Stimulated activated CD4-positive, alpha-beta T cell treated with anti-CD3 and anti-CD28 coated beads, Interleukin-12 subunit alpha, Interleukin-12 subunit beta, amount 100 ng/mL, for 24 hours (primary cell): ENCODE results near the gene PIBF1.
"Not testable (repeated sequence)": the region's sequence is repeated elsewhere in the genome, so short reads cannot be mapped to it uniquely, and the experiment has no call there.

Experiments
- DNase-seq, 2 experiments: peaks; one replicate each; pipeline ENCODE4 v3.0.0-alpha.2; 2020; ENCODE audit warnings: low read depth in 2 of 2

PIBF1 gene

DNA sequence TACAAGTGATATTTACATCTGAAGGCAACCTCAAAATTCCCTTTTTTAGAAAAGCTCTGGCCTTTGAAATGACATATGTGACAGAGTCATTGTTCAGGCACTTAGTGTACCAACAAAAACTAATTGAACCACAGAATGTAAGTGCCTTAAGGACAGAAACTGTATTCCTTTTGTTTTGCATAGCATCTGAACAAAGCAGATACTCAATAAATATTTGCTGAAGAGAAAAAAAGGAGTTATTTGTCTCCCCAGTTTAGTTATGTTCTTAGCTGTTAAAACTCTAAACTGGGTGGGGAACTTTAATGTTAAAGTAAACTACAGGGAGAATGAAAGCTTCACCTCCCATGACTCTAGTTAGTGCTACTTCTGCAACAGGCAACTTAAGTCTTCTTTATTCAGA is 220.0 kb downstream of the PIBF1 start:
- no peak for DNase-seq

- DNase-seq, result no peak
These were observed 229.8 kb downstream of the PIBF1 start for GRCh38 chr13:73011751-73012150.

- DNase-seq, result no peak
These were observed 233.9 kb downstream of the PIBF1 start for GRCh38 chr13:73015805-73016204.

DNA sequence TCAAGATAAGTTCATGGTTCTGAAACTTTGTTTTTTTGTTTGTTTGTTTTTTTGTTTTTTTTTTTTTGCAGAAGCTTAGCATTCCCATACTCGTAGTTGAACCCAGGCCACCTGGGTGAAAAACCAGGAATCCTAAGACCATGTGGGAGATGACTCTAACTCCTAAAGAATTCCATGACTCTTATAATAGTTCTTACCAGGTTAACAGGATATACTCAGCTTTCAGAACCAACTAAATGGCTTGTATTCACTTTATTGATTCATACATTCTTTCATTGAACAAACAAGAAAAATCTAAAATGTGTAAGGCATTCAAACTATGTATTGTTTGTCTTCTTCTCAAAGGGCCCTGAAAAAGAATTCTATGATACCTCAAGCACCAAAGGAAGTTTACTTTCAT is 236.4 kb downstream of the PIBF1 start:
- DNase-seq, result no peak

DNA sequence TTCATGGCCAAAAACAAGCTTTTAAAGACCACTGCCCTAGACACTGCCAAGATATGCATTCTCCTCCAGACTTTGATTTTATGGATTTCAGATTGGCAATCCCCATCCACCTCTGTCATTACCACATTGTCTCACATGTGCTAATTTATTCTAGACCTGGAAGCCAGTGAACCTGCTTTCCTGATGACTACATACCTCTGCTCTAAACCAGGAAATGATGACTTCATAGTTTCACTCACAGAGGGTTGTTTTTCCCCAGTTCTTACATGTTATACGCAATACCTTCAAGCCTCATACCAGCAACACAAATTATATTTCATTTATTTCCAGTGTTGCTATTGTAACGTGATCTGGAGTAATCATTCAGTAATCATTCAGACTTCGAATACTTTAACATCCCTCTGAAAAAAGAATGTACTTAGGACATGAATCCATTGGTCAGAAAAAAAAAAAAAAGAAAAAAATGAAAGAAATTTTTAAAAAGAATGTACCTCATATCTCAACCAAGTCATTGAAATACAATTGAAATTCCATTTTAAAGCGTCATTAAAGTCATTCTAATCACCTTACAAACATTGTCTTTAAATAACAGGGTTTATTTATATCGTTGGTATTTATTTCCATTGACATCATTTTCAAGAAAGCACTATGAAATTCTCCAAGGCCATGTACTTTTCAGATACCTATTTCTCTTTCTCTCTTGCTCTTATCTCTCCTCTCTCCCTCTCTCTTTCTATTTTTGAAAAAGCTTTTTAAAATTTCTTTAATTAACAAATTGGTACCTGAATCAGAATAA is 243.5 kb downstream of the PIBF1 start:
- DNase-seq, result no peak

- no peak for DNase-seq
These were observed 253.0 kb downstream of the PIBF1 start for GRCh38 chr13:73034901-73035300.

DNA sequence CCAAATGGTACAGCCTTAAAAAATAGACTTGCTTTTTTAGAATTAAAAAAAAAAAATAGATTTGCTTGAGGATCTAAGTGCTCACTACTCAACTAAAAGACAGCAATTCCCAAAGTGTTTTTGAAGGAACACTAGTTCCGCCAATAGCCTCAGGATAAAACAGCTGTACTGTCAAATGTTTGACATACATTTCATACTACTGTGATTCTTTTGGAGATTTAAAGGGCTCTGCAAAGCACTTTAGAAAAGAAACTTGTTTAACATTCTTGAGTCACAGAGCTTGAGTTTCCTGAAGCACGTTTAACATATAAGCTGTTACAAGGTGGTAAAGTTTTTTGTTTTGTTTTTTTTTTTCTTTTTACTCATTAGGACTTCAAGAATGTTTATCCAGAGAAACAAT is 253.7 kb downstream of the PIBF1 start:
- no peak for DNase-seq

- no peak for DNase-seq
These were observed 254.6 kb downstream of the PIBF1 start for GRCh38 chr13:73036566-73036965.

DNA sequence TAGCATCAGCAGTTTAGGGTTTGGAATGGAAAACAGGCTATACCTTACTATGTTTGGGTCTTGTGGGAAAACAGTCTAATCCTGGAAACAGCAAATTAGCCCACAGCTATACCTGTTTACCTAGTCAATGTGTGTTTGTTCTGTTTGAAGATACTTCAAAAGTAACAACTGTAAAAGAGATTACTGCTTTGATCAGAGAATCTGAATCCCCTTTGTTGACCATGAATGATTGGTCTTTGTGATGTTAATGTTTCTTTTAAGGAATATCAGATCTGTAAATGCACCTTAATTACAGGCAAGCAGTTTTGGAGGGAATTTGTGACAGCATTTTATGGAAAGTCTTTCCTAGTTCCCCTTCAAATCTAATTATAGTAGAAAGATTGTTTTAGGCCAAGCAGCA is 256.1 kb downstream of the PIBF1 start:
- no peak for DNase-seq

DNA sequence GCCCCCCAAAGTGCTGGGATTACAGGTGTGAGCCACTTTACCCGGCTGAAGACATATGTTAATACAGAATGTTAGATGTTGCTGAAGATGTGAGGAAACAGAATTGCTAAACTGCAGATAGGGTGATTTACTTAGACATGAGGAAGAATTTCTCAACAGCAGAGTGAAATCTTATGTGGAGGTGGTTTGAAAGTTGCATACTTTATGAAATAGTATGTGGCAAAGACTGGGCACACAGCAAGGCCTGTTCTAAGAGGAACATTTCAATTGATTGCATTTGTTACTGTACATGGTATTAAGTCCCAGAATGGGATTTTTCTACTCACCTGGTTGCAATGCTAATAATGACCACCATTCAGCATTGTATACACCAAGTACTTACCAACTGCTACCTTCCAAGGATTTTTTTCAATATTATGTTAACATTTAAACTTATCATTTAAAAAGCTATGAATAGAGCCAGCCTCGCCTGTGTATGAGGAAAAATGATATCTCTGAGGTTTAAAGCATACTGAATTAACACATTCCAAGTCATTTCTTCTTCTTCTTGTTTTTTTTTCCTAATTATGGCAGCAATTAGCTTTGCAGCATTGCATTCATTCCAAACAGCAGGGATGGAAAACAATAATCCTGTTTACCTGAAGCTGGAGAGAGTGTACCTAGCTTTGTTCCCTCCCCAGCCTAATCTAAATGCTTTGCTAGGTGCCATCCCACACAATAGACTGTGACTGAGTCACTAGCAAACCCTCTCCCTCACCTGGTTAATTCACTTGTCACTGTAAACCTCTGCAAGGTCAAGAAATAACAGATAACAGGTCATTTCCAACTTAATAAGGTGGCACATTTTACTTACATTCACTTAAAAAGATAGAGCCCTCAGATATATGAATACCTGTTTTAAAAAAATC is 257.5 kb downstream of the PIBF1 start:
- no peak for DNase-seq

- DNase-seq, result no peak
These were observed 258.6 kb downstream of the PIBF1 start for GRCh38 chr13:73040484-73040883.

GRCh38 chr13:73040968-73041596 is 259.1 kb downstream of the PIBF1 start:
- DNase-seq, result no peak

DNA sequence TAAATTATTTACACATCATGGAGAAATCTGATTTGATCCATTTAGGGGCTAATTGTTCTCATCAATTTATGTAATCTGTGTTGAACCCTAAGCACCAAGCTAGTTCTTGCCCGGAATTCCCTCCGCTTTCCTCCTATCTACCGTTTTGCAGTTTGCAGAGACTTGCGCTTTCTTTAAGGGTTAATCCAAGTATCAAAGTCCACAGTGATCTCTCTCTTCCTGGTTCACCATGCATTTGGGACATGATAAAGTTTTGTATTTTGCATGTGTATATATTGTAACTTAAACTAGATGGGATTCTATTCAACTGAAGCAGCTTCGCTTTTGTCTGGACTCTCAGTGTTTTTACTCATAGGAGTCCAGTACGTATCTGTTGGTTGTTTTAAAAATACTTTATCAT is 263.1 kb downstream of the PIBF1 start:
- DNase-seq, result no peak

GRCh38 chr13:73048615-73049014 is 266.7 kb downstream of the PIBF1 start:
- not testable (repeated sequence) for DNase-seq

DNA sequence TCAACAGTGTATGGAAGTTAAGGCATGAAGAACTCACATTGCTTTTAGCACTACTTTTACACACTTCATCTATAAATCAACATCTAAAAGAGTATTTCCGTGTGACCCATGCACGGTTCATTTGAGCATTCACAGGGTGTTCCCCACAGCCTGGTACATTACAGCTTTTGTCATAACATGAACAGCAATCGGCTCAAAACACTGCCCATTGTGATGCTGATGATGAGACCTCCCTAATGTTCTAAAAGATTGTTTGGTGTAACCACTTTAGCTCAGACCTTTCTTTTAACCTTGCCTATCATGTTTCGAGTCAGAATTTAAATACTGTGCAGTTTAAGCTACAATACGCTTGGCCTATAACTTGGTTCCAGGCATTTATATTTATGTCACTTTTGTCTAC is 272.8 kb downstream of the PIBF1 start:
- DNase-seq, result no peak

- DNase-seq, result no peak
These were observed 274.1 kb downstream of the PIBF1 start for GRCh38 chr13:73055813-73056564.

GRCh38 chr13:73056565-73056962 is 274.6 kb downstream of the PIBF1 start:
- no peak for DNase-seq

- no peak for DNase-seq
These were observed 275.5 kb downstream of the PIBF1 start for GRCh38 chr13:73057284-73058063.

- DNase-seq, result no peak
These were observed 276.1 kb downstream of the PIBF1 start for GRCh38 chr13:73058064-73058313.

DNA sequence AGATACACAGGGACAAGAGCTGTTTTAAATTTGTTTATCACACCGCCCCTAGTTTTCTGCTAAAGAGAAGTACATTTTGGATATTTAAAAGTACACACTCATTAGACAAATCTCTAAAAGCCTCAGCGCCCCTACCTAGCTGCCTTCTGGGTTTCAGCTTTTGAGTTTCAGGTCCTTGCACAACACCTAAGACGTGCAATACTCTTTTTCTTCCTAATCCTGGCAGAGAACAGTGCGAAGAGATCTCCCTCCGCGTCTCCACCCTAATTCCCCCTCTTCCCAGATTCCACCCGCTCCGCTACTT is 276.5 kb downstream of the PIBF1 start:
- DNase-seq, result no peak

GRCh38 chr13:73058736-73059459 is 277.0 kb downstream of the PIBF1 start, which contains the start of gene KLF5:
KLF5 (plus strand) TSS chr13:73059005; CDS start chr13:73059328, 323 bp downstream.
- DNase-seq, result peak; percentile 90 to 96
